ENCODE results near the gene DBP.
"Not testable (repeated sequence)": the region's sequence is repeated elsewhere in the genome, so short reads cannot be mapped to it uniquely, and the experiment has no call there.

DBP gene, protein sequence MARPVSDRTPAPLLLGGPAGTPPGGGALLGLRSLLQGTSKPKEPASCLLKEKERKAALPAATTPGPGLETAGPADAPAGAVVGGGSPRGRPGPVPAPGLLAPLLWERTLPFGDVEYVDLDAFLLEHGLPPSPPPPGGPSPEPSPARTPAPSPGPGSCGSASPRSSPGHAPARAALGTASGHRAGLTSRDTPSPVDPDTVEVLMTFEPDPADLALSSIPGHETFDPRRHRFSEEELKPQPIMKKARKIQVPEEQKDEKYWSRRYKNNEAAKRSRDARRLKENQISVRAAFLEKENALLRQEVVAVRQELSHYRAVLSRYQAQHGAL

DNA sequence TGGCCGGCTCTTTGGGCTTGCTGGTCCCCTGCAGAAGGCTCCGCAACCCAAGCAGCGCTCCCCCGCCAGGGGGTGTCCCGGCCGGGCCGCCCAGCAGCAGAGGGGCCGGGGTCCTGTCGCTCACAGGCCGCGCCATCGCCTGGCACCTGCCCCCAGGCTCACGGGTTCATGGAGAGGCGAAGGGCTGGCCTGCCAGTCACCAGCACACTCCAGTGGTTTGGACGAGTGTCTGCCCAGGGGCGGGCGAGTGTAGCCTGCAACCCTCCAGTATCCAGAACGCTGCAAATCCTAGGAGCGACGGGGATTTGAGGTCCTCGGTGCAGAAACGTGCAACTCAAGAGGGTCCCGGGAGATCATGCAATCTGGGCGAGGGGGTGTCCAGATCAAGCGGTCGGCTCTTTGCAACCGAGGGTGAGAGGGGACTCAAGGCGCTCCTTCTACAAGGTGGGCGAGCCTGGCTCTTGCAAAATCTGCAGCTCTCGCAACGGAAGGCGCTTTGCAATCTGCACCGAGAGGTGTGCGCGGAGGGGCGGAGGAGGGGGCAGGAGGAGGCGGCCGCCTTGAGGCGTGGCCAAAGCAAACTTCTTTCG lies at the start of gene DBP:
TSS of gene DBP (minus strand) at position 521 of the 590 bp plus-strand sequence. CDS start at position 136, 385 bp downstream.
- DNase-seq (ENCODE audit: low read depth), result no peak

DNA sequence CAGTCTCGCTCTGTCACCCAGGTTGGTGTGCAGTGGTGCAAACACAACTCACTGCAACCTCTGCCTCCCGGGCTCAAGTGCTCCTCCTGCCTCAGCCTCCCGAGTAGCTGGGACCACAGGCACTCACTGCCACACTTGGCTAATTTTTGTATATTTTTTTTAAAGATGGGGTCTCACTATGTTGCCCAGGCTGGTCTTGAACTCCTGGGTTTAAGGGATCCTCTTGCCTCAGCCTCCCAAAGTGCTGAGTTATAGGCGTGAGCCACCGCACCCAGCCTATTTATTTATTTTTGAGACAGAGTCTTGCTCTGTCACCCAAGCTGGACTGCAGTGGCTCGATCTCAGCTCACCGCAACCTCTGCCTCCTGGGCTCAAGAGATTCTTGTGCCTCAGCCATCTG lies 49.5 kb upstream of the DBP start:
- DNase-seq (ENCODE audit: low read depth), result not testable (repeated sequence)

DNA sequence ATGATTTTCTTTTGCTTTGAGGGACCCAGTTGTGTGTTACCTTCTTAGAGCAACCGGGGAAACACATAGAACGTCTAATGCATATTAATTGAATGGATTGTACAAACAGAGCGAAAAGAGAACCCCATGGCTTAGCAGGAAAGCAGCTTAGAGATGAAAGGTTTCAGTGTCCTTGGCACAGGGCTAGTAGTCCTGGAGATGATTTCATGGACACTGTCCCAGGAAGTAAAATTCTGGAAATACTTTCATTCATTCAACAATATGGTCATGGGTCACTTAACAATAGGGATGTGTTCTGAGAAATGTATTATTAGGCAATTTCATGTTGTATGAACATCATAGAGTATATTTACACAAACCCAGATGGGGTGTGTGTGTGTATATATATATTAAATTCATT lies 48.9 kb upstream of the DBP start:
- no peak for DNase-seq (ENCODE audit: low read depth)

DNA sequence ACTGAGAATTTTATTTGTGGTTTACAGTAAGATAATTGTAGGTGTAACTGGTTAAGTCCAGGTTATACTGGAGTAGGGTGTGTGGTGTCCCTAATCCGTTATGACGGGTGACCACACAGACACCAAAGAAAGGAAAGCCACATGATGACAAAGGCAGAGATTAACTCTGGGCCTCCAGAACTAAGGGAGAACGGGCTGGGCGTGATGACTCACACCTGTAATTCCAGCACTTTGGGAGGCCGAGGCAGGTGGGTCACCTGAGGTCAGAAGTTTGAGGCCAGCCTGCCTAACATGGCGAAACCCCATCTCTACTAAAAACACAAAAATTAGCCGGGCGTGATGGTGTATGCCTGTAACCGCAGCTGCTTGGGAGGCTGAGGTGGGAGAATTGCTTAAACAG lies 48.4 kb upstream of the DBP start:
- no peak for DNase-seq (ENCODE audit: low read depth)

DNA sequence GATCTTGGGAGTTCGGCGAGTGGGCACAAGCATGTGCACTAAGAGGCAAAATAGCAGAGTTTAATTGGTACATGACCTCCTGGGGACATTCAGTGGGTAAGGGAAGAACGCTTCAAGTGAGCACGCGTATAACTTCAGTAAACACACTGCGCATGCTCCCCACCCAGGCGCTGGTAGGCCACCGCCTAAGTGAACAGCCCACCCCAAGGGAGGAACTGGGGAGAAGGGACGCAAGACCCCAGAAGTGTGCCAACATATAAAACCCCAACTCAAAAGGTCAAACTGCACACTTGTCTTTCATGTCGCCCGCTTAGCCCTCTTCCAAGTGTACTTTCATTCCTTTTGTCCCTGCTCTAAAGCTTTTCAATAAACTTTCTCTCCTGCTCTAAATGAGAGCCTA lies 46.2 kb upstream of the DBP start:
- no peak for DNase-seq (ENCODE audit: low read depth)

DNA sequence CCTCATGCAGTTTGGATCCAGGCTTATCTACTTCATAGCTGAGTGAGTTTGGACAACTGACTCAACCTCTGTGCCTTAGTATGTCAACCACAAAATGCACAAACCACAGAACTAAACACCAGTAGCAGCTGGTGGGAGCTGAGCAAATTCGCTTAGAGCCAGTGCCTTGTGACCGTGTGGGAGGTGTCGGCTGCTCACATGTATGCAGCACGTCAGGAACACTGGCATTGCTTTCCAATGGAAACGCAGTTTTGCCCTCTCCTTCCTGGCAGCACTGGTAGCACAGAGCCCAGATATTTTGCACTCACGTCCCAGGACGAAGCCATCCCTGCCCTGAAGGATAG lies 43.9 kb upstream of the DBP start:
- DNase-seq (ENCODE audit: low read depth), result peak; percentile 84

DNA sequence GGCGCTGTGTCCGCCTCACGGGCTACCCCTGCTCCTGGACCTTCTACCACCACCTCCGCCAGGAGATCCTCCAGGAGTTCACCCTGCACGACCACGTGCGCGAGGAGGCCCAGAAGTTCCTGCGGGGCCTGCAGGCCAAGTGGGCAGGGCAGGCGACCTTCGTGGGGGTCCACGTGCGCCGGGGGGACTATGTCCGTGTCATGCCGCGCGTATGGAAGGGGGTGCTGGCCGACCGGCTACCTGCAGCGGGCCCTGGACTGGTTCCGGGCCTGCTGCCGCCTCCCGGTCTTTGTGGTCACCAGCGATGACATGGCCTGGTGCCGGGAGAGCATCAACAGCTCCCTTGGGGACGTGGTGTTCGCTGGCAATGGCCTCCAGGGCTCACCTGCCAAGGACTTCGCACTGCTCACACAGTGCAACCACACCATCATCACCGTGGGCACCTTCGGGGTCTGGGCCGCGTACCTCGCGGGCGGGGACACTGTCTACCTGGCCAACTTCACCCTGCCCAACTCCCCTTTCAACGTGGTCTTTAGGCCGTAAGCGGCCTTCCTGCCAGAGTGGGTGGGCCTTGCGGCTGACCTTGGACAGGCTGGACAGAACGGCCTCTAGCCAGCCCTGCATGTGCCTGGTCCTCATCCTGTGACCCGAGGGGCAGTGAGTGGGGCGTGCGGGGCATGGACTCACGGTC lies 43.4 kb upstream of the DBP start:
- DNase-seq (ENCODE audit: low read depth), result no peak

DNA sequence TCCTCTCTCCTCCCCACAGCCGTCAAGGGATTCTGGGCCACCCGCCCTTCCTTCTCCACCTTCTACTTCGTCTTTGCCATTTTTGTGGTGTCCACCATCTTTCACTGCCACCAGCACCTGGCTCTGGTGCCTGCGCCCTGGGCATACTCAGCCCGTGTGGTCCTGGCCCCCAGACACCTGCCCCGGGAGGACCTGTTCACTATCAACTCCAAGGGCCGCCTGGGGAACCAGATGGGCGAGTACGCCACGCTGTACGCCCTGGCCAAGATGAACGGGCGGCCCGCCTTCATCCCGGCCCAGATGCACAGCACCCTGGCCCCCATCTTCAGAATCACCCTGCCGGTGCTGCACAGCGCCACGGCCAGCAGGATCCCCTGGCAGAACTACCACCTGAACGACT lies 42.8 kb upstream of the DBP start:
- DNase-seq (ENCODE audit: low read depth), result not testable (repeated sequence)

DNA sequence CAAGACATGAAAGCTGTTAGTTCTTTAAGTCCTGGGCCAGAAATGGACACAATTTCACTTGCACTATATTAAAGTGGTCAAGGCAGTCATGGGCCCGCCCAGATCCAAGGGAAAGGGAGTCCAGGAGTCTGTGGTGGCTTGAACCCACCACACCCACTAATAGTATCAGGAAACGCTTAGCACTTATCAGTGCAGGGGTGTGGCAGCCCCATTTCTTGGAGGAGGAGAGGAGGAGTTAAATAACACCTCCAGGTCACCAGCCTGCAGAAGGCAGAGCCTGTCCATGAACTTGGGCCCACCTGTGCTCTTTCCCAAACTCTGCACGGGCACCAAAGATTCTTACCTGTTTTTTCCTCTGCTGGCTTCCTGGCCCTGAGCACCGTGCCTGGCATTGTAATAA lies 41.0 kb upstream of the DBP start:
- DNase-seq (ENCODE audit: low read depth), result no peak

DNA sequence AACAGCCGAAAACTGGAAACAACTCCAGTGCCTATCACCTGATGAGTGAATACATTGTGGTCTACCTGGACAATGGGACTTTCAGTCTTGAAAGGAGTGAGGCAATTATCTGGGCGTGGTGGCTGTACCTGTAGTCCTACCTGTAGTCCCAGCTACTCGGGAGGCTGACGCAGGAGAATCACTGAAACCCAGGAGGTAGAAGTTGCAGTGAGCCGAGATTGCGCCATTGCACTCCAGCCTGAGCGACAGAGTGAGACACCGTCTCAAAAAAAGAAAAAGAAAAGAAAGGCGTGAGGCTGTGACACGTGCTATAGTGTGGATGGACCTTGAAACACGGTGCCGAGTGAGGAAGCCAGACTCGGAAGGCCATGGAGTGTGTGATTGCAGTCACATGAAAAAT lies 39.7 kb upstream of the DBP start:
- no peak for DNase-seq (ENCODE audit: low read depth)

DNA sequence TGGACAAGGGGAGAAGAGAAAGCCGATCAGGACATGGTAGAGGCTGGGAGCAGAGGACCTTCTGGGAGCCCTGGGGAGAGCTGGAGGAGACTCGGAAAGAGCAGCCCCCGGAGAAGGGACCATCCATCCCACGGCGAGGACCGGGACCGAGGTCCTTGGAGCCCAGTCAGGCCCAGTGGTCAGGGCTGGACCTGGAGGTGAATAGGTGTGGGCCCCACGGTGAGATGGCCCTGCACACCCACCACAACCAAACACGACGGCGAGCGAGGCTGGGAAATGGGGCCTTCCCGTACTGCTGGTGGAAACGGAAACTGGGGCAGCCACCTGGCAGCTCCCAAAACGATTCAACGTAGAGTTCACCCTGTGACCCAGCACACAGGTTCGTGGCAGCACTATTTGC lies 39.3 kb upstream of the DBP start:
- DNase-seq (ENCODE audit: low read depth), result no peak

DNA sequence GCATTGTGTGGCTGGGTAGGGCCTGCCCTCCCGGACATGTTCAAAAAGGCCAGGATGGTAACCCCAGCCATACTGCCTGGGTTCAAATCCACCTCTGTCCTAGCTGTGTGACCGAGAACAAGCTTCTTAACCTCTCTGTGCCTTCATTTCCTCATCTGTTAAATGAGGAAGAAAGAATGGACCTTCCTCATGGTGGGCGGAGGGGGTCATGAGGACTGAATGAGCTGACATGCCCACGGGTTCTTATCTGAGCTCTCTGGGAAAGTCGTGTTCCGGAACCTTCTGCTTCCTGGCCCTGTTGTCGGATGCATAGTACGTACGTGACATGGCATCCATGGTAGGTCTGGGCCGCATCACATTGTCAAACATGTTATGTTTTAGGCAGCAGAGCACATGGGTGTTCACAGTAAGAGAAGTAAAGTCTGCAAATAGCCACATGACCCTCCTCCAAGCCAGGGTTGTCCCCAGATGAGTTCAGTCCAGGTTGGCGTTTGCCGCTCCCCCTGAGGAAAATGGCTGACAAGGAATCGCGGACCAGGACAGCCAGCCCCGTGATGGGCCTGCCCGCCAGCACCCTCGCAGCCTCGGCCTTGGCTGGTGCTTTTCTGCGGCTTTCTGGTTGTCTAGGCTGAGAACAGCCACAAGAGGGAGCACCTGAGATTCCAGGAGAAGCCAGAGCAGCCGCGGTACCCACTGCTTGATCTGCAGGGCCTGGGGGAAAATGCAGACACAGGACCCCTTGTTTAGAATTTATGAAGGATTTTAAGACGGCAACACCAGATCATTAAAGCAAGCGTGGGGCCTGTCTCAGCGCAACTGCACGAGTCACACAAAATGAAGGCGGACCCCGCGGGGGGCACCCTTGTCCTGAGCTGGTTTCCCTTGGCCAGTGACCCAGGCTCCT lies 38.0 kb upstream of the DBP start:
- no peak for DNase-seq (ENCODE audit: low read depth)

DNA sequence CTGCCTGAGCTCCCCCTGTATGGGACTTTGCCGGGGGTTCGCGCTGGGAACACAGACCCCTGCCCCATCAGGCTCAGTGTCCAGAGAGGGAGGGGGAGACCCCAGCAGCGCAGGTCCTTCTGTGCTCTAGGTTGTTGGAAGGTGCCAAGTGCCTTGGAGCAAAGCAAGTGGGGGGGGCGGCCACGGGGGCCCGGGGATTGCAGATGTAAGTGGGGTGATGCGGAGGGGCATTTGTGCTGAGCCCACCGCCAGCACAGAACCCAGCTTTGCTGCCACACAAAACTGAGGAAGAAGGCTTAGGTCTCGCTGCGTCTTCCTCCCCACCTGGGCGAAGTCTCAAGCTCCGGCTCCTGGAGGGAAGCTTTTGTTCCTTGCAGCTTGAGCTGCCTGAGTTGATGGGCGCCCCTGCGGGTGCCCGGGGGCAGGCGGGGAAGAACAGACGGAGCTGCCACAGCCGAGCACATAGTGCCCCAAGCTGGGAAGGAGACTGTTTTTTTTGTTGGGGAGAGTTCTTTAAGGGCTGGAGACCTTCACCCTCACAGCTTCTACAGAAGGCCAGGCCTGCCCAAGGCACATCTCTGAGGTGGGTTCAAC lies 37.1 kb upstream of the DBP start:
- no peak for DNase-seq (ENCODE audit: low read depth)

DNA sequence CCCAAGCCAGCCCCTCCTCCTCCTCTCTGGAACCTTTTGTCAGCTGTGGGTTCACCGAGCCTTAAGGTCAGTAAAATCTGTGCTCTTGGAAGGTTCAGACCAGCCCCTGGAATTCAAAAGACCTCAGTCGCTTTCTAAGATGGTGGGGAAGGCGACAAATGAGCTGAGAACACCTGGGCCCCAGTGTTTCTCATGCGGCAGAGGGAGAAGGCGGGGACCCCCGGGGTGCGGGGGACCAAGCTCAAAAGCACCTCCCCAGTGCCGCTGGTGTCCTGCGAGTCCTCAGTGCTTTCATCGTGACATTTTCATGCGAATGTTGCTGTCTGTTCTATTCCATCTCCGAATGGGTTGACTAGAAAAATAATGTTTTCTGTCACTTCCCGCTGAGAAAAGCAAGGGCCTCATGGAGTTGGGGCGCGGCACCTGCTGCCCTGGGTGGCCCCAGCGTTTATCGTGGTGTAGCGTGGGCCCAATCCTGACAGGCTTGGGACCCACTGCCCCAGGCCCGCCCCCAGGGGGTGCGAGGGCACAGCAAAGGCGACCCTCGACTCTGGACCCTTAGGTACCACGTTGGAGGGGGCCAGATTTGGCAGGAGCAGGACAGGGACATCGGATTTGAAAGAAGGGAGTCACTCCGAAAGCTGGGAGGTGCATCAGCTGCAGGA lies 36.4 kb upstream of the DBP start:
- DNase-seq (ENCODE audit: low read depth), result no peak

DNA sequence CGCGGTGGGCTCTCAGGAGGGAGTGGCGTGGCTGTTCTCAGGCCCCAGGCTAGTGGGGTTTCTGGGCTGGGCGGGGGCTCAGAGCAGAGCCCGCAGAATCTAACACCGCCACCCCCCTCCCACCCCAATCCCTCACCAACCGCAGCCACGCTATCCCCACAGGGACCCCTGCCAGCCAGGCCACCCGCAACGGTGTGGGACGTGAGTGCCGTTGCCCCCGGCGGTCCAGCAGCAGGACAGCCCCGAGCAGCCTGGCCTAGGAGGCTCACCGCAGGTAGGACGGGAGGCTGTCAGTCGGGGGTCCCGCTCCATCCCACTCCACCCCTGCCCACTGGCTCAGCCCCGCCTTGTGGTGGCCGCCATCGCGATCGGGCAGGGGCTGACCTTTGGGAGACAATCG lies 35.8 kb upstream of the DBP start, which contains the start of gene NTN5:
TSS of gene NTN5 (minus strand) at position 24 of the 400 bp plus-strand sequence. CDS start 2,031 bp downstream, outside the sequence.
- DNase-seq (ENCODE audit: low read depth), result no peak

DNA sequence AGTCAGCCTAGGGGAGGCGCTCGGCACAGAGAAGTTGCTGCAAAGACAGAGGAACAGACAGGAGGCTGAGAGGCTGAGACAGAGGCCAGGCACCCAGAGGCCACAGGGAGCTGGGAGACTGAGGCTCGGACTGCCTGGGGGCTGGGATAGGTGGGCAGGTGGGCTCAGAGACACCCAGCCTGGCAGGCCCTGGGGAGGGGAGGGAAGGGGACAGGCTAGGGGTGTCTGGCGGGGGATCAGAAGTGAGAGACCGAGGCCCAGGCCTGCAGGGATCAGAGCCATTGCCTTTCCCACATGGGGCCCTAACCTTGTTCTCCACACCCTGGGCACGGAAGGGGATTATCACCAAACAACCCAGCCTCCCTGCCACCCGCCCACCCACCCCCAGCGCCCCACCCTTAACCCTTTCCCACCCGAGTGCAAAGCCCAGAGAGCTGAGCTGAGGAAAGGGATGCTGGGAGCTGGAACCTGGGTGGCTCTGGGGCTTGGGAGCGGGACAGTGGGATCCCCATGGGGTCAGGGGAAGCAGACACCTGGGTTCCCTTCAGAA lies 34.3 kb upstream of the DBP start:
- no peak for DNase-seq (ENCODE audit: low read depth)

DNA sequence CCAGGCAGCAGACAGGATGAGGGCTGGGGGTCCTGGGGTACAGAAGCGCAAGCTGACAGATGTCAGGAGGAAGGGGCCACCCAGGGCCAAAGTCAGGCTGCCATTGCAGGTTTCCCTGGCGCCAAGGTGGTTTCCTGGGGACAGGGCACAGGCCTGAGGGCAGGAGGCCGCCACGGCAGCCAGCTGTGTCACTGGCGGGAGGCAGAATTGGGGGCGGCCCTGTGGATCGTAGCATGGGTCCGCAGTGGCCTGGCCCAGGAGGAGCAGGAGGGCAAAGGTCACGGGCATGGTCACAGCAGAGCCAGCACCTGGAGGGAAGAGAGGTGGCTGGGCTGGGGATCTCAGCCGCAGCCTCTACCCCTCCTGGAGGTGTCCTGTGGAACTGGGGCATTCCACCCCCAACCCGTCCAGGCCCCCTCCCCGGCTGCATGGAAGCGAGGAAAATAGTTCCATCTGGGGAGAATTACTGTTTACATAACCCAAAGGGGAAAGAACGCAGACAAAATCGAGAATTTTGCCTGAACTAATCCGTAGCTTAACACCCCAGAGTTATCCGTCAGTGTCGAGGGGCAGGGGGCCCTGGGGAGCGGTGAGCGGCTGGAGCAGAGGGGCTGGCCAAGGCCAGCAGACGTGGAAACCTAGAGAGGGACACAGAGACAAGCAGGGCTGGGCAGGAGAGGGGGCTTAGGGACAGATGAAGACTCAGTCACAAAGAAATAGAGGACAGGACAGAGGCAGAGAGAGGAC lies 33.7 kb upstream of the DBP start:
- no peak for DNase-seq (ENCODE audit: low read depth)

DNA sequence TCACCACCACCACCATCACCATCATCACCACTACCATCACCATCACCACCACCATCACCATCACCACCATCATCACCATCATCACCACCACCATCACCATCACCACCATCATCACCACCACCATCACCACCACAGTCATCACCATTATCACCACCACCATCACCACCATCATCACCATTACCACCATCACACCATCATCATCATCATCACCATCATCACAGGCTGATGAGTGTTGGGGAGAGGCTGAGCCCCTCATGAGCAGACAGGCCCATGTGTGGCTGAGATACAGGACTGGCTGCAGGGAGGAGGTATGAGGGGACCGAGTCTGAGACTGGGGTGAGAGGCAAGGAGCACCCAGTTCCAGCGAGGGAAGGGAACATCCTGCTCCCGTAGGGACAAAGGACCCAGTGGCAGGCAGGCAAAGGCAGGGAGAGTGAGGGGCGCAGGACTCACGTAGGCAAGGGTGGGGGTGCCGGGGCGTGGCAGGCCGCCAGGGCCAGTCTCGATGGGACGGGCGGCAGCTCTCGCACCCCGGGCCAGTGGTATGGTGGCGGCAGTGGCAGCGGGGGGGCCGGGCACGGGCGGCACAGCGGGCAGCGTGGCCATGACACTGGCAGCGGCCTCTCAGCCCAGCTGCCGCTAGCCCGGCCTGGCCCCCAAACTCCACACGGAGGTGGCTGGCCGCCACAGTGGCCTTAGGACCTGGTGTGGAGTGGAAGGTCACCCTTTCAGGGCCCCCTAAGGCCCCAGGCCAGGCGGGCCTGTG lies 32.9 kb upstream of the DBP start:
- no peak for DNase-seq (ENCODE audit: low read depth)

DNA sequence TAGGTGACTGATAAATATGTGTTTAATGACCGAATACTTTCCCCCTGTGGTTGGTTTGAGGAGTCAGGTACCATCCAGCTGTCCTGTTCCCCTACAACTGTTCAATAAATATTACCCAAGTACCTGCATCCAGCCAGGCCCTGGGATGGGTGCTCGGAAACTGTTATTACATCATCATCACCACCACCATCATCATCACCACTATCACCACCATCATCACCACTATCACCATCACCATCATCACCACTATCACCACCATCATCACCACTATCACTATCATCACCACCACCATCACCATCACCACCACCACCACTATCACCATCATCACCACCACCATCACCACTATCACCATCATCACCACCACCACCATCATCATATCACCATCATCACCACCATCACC lies 31.6 kb upstream of the DBP start:
- DNase-seq (ENCODE audit: low read depth), result no peak

DNA sequence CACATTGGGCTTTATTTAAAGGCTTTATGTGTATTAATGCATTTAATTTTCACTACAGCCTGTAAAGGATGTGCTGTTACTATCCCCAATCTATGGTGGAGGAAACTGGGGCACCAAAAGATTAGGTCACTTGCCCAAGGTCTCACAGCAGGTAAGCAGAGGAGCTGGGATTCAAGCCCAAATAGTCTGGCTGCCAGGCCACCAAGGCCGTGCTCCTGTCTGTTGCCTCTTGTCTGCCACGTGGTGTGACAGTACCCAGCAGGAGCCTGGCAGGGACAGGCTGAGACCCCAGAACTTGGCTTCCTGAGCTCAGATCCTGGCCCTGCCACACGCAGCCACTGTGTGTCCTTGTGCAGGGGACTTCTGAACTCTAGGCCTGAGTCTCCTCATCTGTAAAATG lies 31.2 kb upstream of the DBP start:
- no peak for DNase-seq (ENCODE audit: low read depth)
